AG10803 (cell line): ENCODE data around the gene FKBP1A.
A peak's percentile ranks its signal among the peaks of the same experiment; 100 is the strongest.

ENCODE experiments used
- DNase-seq: peaks from one replicate; pipeline ENCODE4 v3.0.0; 2010; ENCODE audit warnings: low read depth
- H3K4me3 ChIP-seq: 2 replicates; pipeline ENCODE4 v1.5.1; 2011; ENCODE audit warnings: mild to moderate bottlenecking, low read length, control low read depth
- TF ChIP-seq, protein P1 (sequence below): conservative IDR thresholded peaks from 2 replicates; pipeline ENCODE4 v1.5.1; 2011; ENCODE audit warnings: mild to moderate bottlenecking, low read length, control low read depth, inconsistent platforms

FKBP1A gene

DNA sequence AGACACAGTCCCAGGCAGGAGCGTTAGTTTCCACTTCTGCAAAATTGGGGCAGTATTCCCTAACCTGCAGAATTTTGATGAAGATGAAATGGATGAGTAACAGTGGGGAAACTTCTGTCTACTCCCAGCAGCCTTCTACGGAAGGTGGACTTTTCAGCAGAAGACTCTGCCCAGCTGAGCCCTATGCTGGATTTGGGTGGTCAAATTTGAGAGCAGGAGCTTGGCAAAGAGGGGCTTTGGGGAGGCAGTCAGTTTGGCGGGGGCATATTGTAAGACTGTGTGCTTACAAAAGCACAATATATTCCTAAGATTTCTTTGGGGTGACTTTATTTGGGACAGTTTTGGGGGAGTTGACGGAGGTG lies 58.5 kb downstream of the FKBP1A start:
- H3K4me3 ChIP-seq: no peak overlapping the region
- TF ChIP-seq, protein P1, sequence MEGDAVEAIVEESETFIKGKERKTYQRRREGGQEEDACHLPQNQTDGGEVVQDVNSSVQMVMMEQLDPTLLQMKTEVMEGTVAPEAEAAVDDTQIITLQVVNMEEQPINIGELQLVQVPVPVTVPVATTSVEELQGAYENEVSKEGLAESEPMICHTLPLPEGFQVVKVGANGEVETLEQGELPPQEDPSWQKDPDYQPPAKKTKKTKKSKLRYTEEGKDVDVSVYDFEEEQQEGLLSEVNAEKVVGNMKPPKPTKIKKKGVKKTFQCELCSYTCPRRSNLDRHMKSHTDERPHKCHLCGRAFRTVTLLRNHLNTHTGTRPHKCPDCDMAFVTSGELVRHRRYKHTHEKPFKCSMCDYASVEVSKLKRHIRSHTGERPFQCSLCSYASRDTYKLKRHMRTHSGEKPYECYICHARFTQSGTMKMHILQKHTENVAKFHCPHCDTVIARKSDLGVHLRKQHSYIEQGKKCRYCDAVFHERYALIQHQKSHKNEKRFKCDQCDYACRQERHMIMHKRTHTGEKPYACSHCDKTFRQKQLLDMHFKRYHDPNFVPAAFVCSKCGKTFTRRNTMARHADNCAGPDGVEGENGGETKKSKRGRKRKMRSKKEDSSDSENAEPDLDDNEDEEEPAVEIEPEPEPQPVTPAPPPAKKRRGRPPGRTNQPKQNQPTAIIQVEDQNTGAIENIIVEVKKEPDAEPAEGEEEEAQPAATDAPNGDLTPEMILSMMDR: no peak
- DNase-seq: no peak

DNA sequence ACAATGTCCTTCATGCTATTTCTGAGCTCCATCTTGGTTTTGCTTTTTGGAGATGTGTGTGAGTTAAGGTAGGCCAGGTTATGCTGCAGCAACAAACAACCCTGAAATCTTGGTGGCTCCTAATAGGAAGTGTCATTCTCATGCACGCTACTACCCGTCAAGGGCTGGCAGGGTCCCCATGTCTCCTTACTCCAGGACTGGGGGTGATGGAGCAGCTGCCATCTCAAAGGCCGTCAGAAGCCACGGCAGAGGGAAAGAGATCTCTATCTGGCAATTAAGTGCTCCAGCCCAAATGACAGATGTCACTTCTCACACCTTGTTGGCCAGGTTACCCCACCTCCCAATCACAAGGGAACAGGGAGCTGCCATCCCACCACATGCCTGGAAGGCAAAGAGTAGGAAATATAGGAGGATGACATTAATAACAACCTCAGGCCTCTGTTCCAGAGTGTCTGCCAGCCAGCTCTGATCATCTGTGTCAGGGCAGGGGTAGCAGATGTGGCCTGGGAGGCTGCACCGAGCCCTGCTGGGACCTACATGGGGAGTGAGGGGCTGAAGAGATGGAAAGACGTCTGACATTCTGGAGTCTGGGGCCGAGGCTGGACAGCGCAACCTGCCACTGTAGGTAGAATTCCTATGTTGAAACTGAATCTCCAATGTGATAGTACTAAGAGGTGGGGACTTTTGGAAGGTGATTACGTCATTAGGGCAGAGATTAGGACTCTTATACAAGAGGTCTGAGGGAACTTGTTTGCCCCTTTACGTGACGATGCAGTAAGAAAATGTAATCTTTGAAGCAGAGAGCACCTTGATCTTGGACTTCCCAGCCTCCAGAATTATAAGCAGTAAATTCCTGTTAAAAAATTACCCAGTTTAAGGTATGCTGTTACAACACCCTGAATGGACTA lies 59.1 kb downstream of the FKBP1A start:
- no peak for DNase-seq
- H3K4me3 ChIP-seq: no peak overlapping the region
- TF ChIP-seq, protein P1: no peak

DNA sequence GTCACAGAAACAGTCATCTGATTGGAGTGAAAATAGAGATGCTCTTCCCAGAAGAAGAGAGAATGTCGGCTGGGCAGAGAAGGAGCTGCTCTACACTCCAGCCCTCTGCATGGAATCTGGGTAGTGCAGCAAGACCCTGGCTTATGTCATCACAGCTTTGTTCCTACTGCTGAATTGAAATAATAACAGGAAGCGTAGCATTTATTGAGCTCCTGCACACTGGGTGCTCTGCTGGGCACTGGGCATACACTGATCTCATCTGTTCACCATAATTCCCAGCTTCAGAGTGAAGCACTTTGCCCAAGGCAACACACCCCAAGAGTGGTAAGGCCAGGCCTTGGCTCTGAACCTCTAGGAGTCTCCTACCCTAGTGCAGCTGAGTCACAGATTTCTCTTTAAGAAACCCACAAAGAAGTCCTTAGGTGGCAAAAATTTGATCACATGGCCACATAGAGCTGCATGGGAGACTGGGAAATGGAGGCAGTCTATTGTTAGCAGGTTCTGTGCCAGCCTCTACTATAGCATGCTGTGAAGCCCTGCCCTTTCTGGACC lies 60.0 kb downstream of the FKBP1A start:
- H3K4me3 ChIP-seq: no peak overlapping the region
- no peak for DNase-seq
- TF ChIP-seq, protein P1: no peak

DNA sequence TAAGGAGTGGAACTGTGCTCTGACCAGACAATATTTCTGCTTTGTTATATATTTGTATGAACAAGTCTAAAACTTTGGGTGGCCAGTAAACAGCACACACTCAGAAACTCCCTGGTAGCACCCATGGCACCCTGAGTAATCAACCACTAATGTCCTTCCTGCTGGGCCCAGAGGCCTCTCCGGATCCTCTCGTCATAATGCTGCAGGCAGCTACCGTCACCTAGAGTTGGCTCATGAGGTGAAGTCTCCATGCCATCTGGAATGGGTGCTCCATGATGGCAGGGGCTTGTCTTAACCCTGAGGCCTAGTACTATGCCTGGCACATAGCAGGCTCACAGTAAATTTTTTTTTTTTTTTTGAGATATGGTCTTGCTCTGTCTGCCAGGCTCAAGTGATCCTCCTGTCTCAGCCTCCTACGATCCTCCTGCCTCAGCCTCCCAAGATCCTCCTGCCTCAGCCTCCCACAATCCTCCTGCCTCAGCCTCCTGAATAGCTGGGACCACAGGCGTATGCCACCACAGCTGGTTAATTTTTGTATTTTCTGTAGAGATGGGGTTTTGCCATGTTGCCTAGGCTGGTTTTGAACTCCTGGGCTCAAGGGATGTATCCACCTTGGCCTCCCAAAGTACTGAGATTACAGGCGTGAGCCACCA lies 60.9 kb downstream of the FKBP1A start:
- H3K4me3 ChIP-seq: no peak overlapping the region
- no peak for DNase-seq
- TF ChIP-seq, protein P1: no peak

DNA sequence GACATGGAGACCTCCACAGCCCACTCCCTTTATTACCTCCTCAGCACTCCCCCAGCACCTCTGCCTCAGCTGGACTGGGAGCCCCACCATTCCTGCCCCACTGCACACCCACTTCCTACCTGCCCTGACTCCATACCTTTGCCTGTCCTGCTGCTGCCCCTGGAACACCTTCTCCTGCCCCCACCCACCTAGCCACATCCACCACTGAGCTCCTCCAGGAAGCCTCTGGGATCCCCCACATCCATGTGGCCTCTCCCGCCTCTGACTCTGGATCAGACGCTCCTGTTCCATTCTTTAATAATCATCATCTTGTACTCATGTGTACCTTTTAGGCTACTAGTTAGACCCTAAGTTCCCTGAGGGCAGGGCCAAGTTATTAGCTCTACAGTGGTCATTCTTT lies 61.8 kb downstream of the FKBP1A start:
- H3K4me3 ChIP-seq: no peak overlapping the region
- no peak for DNase-seq
- TF ChIP-seq, protein P1: no peak

DNA sequence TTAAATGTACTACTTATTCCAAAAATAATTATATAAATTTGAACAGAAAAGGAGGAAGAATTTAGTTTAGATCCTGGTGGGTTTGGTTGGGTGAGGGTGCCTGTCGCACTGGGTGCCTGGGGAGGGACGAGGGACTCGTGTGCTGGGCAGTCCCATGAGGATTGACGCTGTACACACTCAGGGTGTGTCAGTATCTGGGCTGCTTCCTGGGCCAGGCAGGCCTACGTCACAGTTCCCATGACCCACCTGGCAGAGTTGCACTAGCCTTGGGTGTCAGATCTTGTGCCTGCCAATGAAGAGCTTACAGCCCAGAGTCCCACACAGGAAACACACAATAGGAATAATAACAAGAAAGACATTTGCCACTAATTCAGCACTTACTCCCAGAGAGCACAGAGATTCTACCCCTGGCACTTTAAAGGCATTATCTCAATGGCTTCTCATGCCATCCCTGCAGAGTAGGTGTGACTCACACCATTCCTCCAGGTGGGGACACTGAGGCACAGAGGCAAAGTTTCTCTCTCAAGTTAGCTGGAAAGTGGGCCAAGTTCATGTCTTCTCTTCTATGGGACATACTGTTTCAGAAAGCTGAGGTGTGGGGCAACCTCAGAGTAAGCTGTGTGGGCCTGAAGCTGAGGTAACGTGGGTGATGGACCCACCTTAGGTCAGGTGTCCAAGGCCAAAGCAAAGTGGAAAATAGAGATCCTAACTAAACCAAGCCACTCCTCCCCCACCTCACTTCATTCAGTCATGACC lies 62.6 kb downstream of the FKBP1A start:
- H3K4me3 ChIP-seq: no peak overlapping the region
- TF ChIP-seq, protein P1: no peak
- peak; percentile 38 for DNase-seq
